GM18519 (cell line): ENCODE measurements around the gene SELE.

Source experiments
- ATAC-seq: cut with Tn5 transposase; IDR thresholded peaks from one replicate; pipeline ENCODE4 v1.9.1; 2021; ENCODE audit warnings: mild to moderate bottlenecking, moderate library complexity; ENCODE audit not compliant: unreplicated experiment, low FRiP score

The SELE gene

GRCh38 chr1:169733924-169734323 is at the start of gene SELE:
TSS of gene SELE (minus strand) at chr1:169734079. CDS start at chr1:169733612, 467 bp downstream.
- ATAC-seq, result no peak

- ATAC-seq, result no peak
These were observed 48.7 kb upstream of the SELE start for GRCh38 chr1:169782596-169782995.

GRCh38 chr1:169779970-169780369 is 46.1 kb upstream of the SELE start:
- ATAC-seq, result no peak

GRCh38 chr1:169779150-169779549 is 45.3 kb upstream of the SELE start:
- ATAC-seq, result no peak

GRCh38 chr1:169776440-169776839 is 42.6 kb upstream of the SELE start:
- no peak for ATAC-seq

- ATAC-seq, result no peak
These were observed 34.3 kb upstream of the SELE start for GRCh38 chr1:169768161-169768560.

- ATAC-seq, result no peak
These were observed 31.9 kb upstream of the SELE start for GRCh38 chr1:169765580-169766331.

- no peak for ATAC-seq
These were observed 31.0 kb upstream of the SELE start for GRCh38 chr1:169764919-169765318.

GRCh38 chr1:169762699-169763098 is 28.8 kb upstream of the SELE start:
- no peak for ATAC-seq

- ATAC-seq, result no peak
These were observed 25.2 kb upstream of the SELE start for GRCh38 chr1:169759038-169759437.

- no peak for ATAC-seq
These were observed 19.7 kb upstream of the SELE start for GRCh38 chr1:169753549-169753948.

GRCh38 chr1:169750041-169750440 is 16.2 kb upstream of the SELE start:
- ATAC-seq, result no peak

GRCh38 chr1:169746550-169746949 is 12.7 kb upstream of the SELE start:
- no peak for ATAC-seq

GRCh38 chr1:169745015-169745861 is 11.4 kb upstream of the SELE start:
- ATAC-seq, result no peak

- no peak for ATAC-seq
These were observed 8.0 kb upstream of the SELE start for GRCh38 chr1:169741666-169742394.

GRCh38 chr1:169739980-169740379 is 6.1 kb upstream of the SELE start:
- no peak for ATAC-seq

- no peak for ATAC-seq
These were observed 2.4 kb downstream of the SELE start for GRCh38 chr1:169731446-169731845.

- ATAC-seq, result no peak
These were observed 3.9 kb downstream of the SELE start for GRCh38 chr1:169729991-169730390.

- no peak for ATAC-seq
These were observed 6.6 kb downstream of the SELE start for GRCh38 chr1:169727307-169727706.

GRCh38 chr1:169726851-169727250 is 7.0 kb downstream of the SELE start:
- no peak for ATAC-seq

GRCh38 chr1:169725930-169726329 is 7.9 kb downstream of the SELE start:
- no peak for ATAC-seq
